ENCODE data around the gene RBFA. TPM values are rescaled to one million over a fixed set of nuclear protein-coding genes. Genes with fewer than 3 reads are reported as not detected.

The RBFA gene
- total and polyA plus RNA-seq, 2 donors (not counting 3 experiments of a cell fraction or from before 2014, with no cell fraction given) = 27.4 to 34.8 TPM

DNA sequence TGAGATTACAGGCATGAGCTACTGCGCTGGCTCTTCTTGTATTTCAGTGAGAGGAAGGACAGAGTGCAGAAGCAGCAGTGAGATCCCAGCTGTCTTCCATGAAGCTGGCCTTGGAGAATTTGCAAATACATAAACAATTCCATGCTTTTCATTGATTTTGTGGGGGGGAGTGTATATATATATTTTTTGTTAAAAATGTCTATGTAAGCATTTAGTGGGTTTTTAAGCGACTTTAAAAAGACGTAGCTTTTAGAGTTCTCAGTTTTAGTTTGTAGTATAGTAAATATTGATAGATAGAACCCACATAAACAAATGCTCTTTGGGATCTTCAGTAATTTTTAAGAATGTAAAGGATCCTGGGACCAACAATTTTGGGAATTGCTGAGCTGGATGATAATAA is 6.3 kb downstream of the RBFA start:
- H3K4me3 ChIP-seq (replicated peaks in 1 of 3; ENCODE audit: insufficient read depth in 1 of 3, low read depth in 1 of 3, low read length in 3 of 3) = no peak overlapping the region
- H3K27ac ChIP-seq (ENCODE audit: insufficient read depth, low read depth, low read length) = no peak overlapping the region
- BruUV-seq (replicated peaks) = no TSS peak
- DNase-seq (ENCODE audit: low read depth, low spot score) (no peak), FAIRE-seq (no peak)
- dilution Hi-C loops (cut with MboI; ENCODE audit: extremely low pct_ligation_motif_present, low sequenced_read_pairs) (no loop called here), intact Hi-C loops (cut with micrococcal nuclease) (no loop called here)
- H4K20me1 ChIP-seq (replicated peaks; ENCODE audit: control insufficient read depth, extremely low read depth, insufficient read depth, low read length) = no peaks in the 10 kb centered on the region
- POLR2A ChIA-PET = no interaction called here
- H2AFZ ChIP-seq (ENCODE audit: low read depth, low read length) = no peak overlapping the region
- peaks cover 12% of the 10 kb centered on the region for H3K79me2 ChIP-seq (ENCODE audit: control insufficient read depth, insufficient read depth, low read length)
- peaks cover 3% of the 10 kb centered on the region for H3K4me1 ChIP-seq (ENCODE audit: control insufficient read depth, extremely low read depth, insufficient read depth, low read length)
- no peaks in the 10 kb centered on the region for H3K27me3 ChIP-seq (ENCODE audit: control insufficient read depth in 2 of 2, insufficient read depth in 2 of 2, low read length in 2 of 2)
- CTCF ChIA-PET = no interaction called here
- no peak overlapping the region for H3K9ac ChIP-seq (replicated peaks; ENCODE audit: extremely low read depth, insufficient read depth, low read length)
- no peak for TF ChIP-seq FOS (IDR thresholded peaks at IDR 0.05; ENCODE audit: borderline replicate concordance, insufficient read depth, low read length)
- no peak for TF ChIP-seq POLR2AphosphoS5 (IDR thresholded peaks at IDR 0.05; ENCODE audit: insufficient read depth, low read depth, low read length)
- TF ChIP-seq MYC (IDR thresholded peaks at IDR 0.05; ENCODE audit: low read depth, low read length) = no peak
- TF ChIP-seq EZH2 (IDR thresholded peaks at IDR 0.05; ENCODE audit: borderline replicate concordance, low read depth, low read length, severe bottlenecking) = no peak
- no peak for TF ChIP-seq JUN (IDR thresholded peaks at IDR 0.05; ENCODE audit: borderline replicate concordance, insufficient read depth, insufficient read length, low read depth)
- TF ChIP-seq POLR2A (IDR thresholded peaks at IDR 0.05; ENCODE audit: low read depth, low read length) = no peak
- TF ChIP-seq, protein P1, sequence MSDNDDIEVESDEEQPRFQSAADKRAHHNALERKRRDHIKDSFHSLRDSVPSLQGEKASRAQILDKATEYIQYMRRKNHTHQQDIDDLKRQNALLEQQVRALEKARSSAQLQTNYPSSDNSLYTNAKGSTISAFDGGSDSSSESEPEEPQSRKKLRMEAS (IDR thresholded peaks at IDR 0.05; ENCODE audit: insufficient read depth, insufficient read length) = no peak
- TF ChIP-seq, protein P2, sequence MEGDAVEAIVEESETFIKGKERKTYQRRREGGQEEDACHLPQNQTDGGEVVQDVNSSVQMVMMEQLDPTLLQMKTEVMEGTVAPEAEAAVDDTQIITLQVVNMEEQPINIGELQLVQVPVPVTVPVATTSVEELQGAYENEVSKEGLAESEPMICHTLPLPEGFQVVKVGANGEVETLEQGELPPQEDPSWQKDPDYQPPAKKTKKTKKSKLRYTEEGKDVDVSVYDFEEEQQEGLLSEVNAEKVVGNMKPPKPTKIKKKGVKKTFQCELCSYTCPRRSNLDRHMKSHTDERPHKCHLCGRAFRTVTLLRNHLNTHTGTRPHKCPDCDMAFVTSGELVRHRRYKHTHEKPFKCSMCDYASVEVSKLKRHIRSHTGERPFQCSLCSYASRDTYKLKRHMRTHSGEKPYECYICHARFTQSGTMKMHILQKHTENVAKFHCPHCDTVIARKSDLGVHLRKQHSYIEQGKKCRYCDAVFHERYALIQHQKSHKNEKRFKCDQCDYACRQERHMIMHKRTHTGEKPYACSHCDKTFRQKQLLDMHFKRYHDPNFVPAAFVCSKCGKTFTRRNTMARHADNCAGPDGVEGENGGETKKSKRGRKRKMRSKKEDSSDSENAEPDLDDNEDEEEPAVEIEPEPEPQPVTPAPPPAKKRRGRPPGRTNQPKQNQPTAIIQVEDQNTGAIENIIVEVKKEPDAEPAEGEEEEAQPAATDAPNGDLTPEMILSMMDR (IDR thresholded peaks at IDR 0.05; ENCODE audit: extremely low read depth in 1 of 2, insufficient read depth in 1 of 2, low read depth in 1 of 2, low read length in 2 of 2) = no peak
- TF ChIP-seq GATA2 (IDR thresholded peaks at IDR 0.05; ENCODE audit: insufficient read depth, insufficient read length, low read depth, low read length) = no peak
- H3K36me3 ChIP-seq (ENCODE audit: control insufficient read depth in 2 of 2, extremely low read depth in 1 of 2, insufficient read depth in 2 of 2, low read length in 2 of 2) = peaks cover 0 to 11% of the 10 kb centered on the region in 2 experiments
- no peaks in the 10 kb centered on the region for H3K9me3 ChIP-seq (replicated peaks; ENCODE audit: control insufficient read depth, insufficient read depth, low read length)
- no peak overlapping the region for H3K4me2 ChIP-seq (ENCODE audit: insufficient read depth, low read length)
- no peaks in the 10 kb centered on the region for H3K9me1 ChIP-seq (replicated peaks; ENCODE audit: control insufficient read depth, extremely low read depth, insufficient read depth, low read length)
